Activated CD8-positive, alpha-beta memory T cell treated with anti-CD3 and anti-CD28 coated beads for 4 hours (primary cell): ENCODE measurements around the gene KSR2.
"Not testable (repeated sequence)": the region's sequence is repeated elsewhere in the genome, so short reads cannot be mapped to it uniquely, and the experiment has no call there.

ENCODE experiments used
- DNase-seq, 2 donors: peaks; one replicate each; pipeline ENCODE4 v3.0.0-alpha.2; 2020; ENCODE audit warnings: low read depth in 2 of 2

KSR2 gene

GRCh38 chr12:117890644-117891043, 78.1 kb downstream of the KSR2 start:
- DNase-seq: no peak

- DNase-seq: no peak
Measured at GRCh38 chr12:117890137-117890536, 78.7 kb downstream of the KSR2 start.

GRCh38 chr12:117889098-117889497, 79.7 kb downstream of the KSR2 start:
- DNase-seq: no peak

GRCh38 chr12:117885211-117885610, 83.6 kb downstream of the KSR2 start:
- DNase-seq: no peak

GRCh38 chr12:117884161-117884560, 84.6 kb downstream of the KSR2 start:
- DNase-seq: no peak

GRCh38 chr12:117882603-117883184, 86.1 kb downstream of the KSR2 start:
- no peak for DNase-seq

- DNase-seq: no peak
Measured at GRCh38 chr12:117882181-117882580, 86.6 kb downstream of the KSR2 start.

GRCh38 chr12:117881517-117881916, 87.3 kb downstream of the KSR2 start:
- no peak for DNase-seq

GRCh38 chr12:117878605-117879004, 90.2 kb downstream of the KSR2 start:
- no peak for DNase-seq

- DNase-seq: no peak
Measured at GRCh38 chr12:117876436-117876816, 92.4 kb downstream of the KSR2 start.

- DNase-seq: no peak
Measured at GRCh38 chr12:117875744-117876435, 92.9 kb downstream of the KSR2 start.

GRCh38 chr12:117874842-117875434, 93.9 kb downstream of the KSR2 start:
- DNase-seq: peak; percentile 16 to 18

- DNase-seq: not testable (repeated sequence)
Measured at GRCh38 chr12:117874198-117874597, 94.6 kb downstream of the KSR2 start.

GRCh38 chr12:117872546-117873169, 96.1 kb downstream of the KSR2 start:
- no peak for DNase-seq

- DNase-seq: no peak
Measured at GRCh38 chr12:117869551-117869950, 99.2 kb downstream of the KSR2 start.

GRCh38 chr12:117867348-117867747, 101.4 kb downstream of the KSR2 start:
- DNase-seq: no peak

- DNase-seq: no peak
Measured at GRCh38 chr12:117865505-117865904, 103.3 kb downstream of the KSR2 start.

- DNase-seq: no peak
Measured at GRCh38 chr12:117863002-117863709, 105.6 kb downstream of the KSR2 start.

- no peak for DNase-seq
Measured at GRCh38 chr12:117861691-117862090, 107.1 kb downstream of the KSR2 start.

- not testable (repeated sequence) for DNase-seq
Measured at GRCh38 chr12:117860787-117861290, 108.0 kb downstream of the KSR2 start.

GRCh38 chr12:117860111-117860510, 108.7 kb downstream of the KSR2 start:
- no peak for DNase-seq
